ENCODE measurements around the gene TMEM141. TPM values are rescaled to one million over a fixed set of nuclear protein-coding genes. Genes with fewer than 3 reads are reported as not detected.
"Not testable (repeated sequence)": the region's sequence is repeated elsewhere in the genome, so short reads cannot be mapped to it uniquely, and the experiment has no call there.

TMEM141 gene
- total and polyA plus RNA-seq, 2 donors from 2014 or later, result 96.5 to 403 TPM

GRCh38 chr9:136831002-136831719 is 40.0 kb downstream of the TMEM141 start:
- no peaks in the 10 kb centered on the region for H3K27me3 ChIP-seq (ENCODE audit: control insufficient read depth, insufficient read depth, low read length)
- intact Hi-C loops (cut with DNase I), result no loop called here
- H3K27ac ChIP-seq (ENCODE audit: low read depth in 2 of 2, low read length in 2 of 2), result no peak overlapping the region
- TF ChIP-seq CTCF (IDR thresholded peaks at IDR 0.05; ENCODE audit: borderline replicate concordance, extremely low read depth, insufficient read depth), result no peak
- peaks cover 0 to 10% (median 7%) of the 10 kb centered on the region in 3 donors for H3K36me3 ChIP-seq (ENCODE audit: control insufficient read depth in 2 of 3, insufficient read depth in 3 of 3, low read length in 3 of 3)
- no peak overlapping the region for H3K4me3 ChIP-seq (ENCODE audit: low read length in 3 of 3)
- FAIRE-seq, result no peak
- no peak overlapping the region for H3K9ac ChIP-seq (ENCODE audit: low read length in 3 of 3)
- DNase-seq, result peak in 1 of 5 donors; percentile 56
- no peaks in the 10 kb centered on the region for H3K9me3 ChIP-seq (ENCODE audit: control insufficient read depth in 2 of 3, insufficient read depth in 1 of 3, low read length in 3 of 3)
- no peaks in the 10 kb centered on the region for H3K4me1 ChIP-seq (ENCODE audit: control insufficient read depth in 2 of 3, insufficient read depth in 2 of 3, low read depth in 1 of 3, low read length in 3 of 3)

GRCh38 chr9:136831720-136832104 is 40.6 kb downstream of the TMEM141 start:
- Histone ChIP-seq H3K36me3 (ENCODE audit: control insufficient read depth in 2 of 3, insufficient read depth in 3 of 3, low read length in 3 of 3) (peaks cover 0 to 10% (median 7%) of the 10 kb centered on the region in 3 donors), H3K27me3 (ENCODE audit: control insufficient read depth, insufficient read depth, low read length) (no peaks in the 10 kb centered on the region), H3K9ac (ENCODE audit: low read length in 3 of 3) (no peak overlapping the region), H3K4me1 (ENCODE audit: control insufficient read depth in 2 of 3, insufficient read depth in 2 of 3, low read depth in 1 of 3, low read length in 3 of 3) (no peaks in the 10 kb centered on the region), H3K4me3 (ENCODE audit: low read length in 3 of 3) (no peak overlapping the region), H3K9me3 (ENCODE audit: control insufficient read depth in 2 of 3, insufficient read depth in 1 of 3, low read length in 3 of 3) (no peaks in the 10 kb centered on the region), H3K27ac (ENCODE audit: low read depth in 2 of 2, low read length in 2 of 2) (no peak overlapping the region)
- intact Hi-C loops (cut with DNase I), result no loop called here
- FAIRE-seq, result no peak
- no peak for TF ChIP-seq CTCF (IDR thresholded peaks at IDR 0.05; ENCODE audit: borderline replicate concordance, extremely low read depth, insufficient read depth)
- DNase-seq, result peak in 1 of 5 donors; percentile 72

GRCh38 chr9:136832581-136832980 is 41.4 kb downstream of the TMEM141 start:
- no peak overlapping the region for H3K4me3 ChIP-seq (ENCODE audit: low read length in 3 of 3)
- no peak overlapping the region for H3K9ac ChIP-seq (ENCODE audit: low read length in 3 of 3)
- no peaks in the 10 kb centered on the region for H3K27me3 ChIP-seq (ENCODE audit: control insufficient read depth, insufficient read depth, low read length)
- H3K4me1 ChIP-seq (ENCODE audit: control insufficient read depth in 2 of 3, insufficient read depth in 2 of 3, low read depth in 1 of 3, low read length in 3 of 3), result no peaks in the 10 kb centered on the region
- TF ChIP-seq CTCF (IDR thresholded peaks at IDR 0.05; ENCODE audit: borderline replicate concordance, extremely low read depth, insufficient read depth), result no peak
- FAIRE-seq, result no peak
- DNase-seq, result peak in 1 of 5 donors; percentile 49
- H3K36me3 ChIP-seq (ENCODE audit: control insufficient read depth in 2 of 3, insufficient read depth in 3 of 3, low read length in 3 of 3), result peaks cover 0 to 9% (median 7%) of the 10 kb centered on the region in 3 donors
- H3K27ac ChIP-seq (ENCODE audit: low read depth in 2 of 2, low read length in 2 of 2), result no peak overlapping the region
- intact Hi-C loops (cut with DNase I), result no loop called here
- no peaks in the 10 kb centered on the region for H3K9me3 ChIP-seq (ENCODE audit: control insufficient read depth in 2 of 3, insufficient read depth in 1 of 3, low read length in 3 of 3)

GRCh38 chr9:136833381-136834048 is 42.4 kb downstream of the TMEM141 start:
- H3K36me3 ChIP-seq (ENCODE audit: control insufficient read depth in 2 of 3, insufficient read depth in 3 of 3, low read length in 3 of 3); intact Hi-C loops (cut with DNase I); H3K4me3 ChIP-seq (ENCODE audit: low read length in 3 of 3); FAIRE-seq; H3K4me1 ChIP-seq (ENCODE audit: control insufficient read depth in 2 of 3, insufficient read depth in 2 of 3, low read depth in 1 of 3, low read length in 3 of 3); H3K9ac ChIP-seq (ENCODE audit: low read length in 3 of 3); H3K27me3 ChIP-seq (ENCODE audit: control insufficient read depth, insufficient read depth, low read length); H3K9me3 ChIP-seq (ENCODE audit: control insufficient read depth in 2 of 3, insufficient read depth in 1 of 3, low read length in 3 of 3); H3K27ac ChIP-seq (ENCODE audit: low read depth in 2 of 2, low read length in 2 of 2): not testable (repeated sequence)
- peak in 1 of 5 donors; percentile 51 for DNase-seq
